HFFc6 (cell line): ENCODE data around the gene COX14. TPM values are rescaled to one million over a fixed set of nuclear protein-coding genes. Genes with fewer than 3 reads are reported as not detected.
A peak's percentile ranks its signal among the peaks of the same experiment; 100 is the strongest.

Source experiments
- DNase-seq: peaks from one replicate; pipeline ENCODE4 v3.0.0-alpha.2; 2018
- H3K27ac Mint-ChIP-seq: 2 replicates; pipeline ENCODE4 v1.8.0; 2020; ENCODE audit warnings: mild to moderate bottlenecking, mixed read lengths
- H3K27me3 Mint-ChIP-seq: 2 replicates; pipeline ENCODE4 v1.8.0; 2021; ENCODE audit warnings: mild to moderate bottlenecking, moderate library complexity, mixed read lengths; ENCODE audit not compliant: insufficient read depth
- H3K36me3 Mint-ChIP-seq: 2 replicates; pipeline ENCODE4 v1.8.0; 2021; ENCODE audit warnings: low read depth, mixed read lengths
- H3K4me1 Mint-ChIP-seq: 2 replicates; pipeline ENCODE4 v1.8.0; 2020; ENCODE audit warnings: low read depth, mixed read lengths
- H3K4me3 Mint-ChIP-seq: 2 replicates; pipeline ENCODE4 v1.8.0; 2020; ENCODE audit warnings: mild to moderate bottlenecking, moderate library complexity, mixed read lengths
- H3K9me3 Mint-ChIP-seq: 2 replicates; pipeline ENCODE4 v1.8.0; 2020; ENCODE audit warnings: mild to moderate bottlenecking, mixed read lengths
- CTCF ChIP-seq: fragments of 200-600 bp; sonication (generic); IDR thresholded peaks from 2 replicates; pipeline ENCODE4 v1.5.0; 2021; ENCODE audit warnings: antibody characterized with exemption, mild to moderate bottlenecking
- total RNA-seq, 6 experiments: library from RNA; stranded (reverse); fragmentation: NEBNext Ultra II Directional; extraction: Animal tissue kit (Norgen Biotek cat#: 25700); gene quantifications; 2 replicates in 1 of 6; 3 replicates in 5 of 6; pipeline ENCODE4 v1.2.3, GENCODE V29; 2021

The COX14 gene
- total RNA-seq, 6 experiments from 2014 or later: 44.4 to 77.8 (median 53.4) TPM

- no peak for TF ChIP-seq CTCF
- DNase-seq: no peak
- Mint-ChIP-seq H3K9me3 (no peaks in the 10 kb centered on the region), H3K4me3 (no peak overlapping the region), H3K36me3 (peaks cover 9% of the 10 kb centered on the region), H3K4me1 (peaks cover 19% of the 10 kb centered on the region), H3K27ac (no peak overlapping the region), H3K27me3 (peaks cover 13% of the 10 kb centered on the region)
Measured at GRCh38 chr12:50105913-50106450, 6.1 kb upstream of the COX14 start.

- DNase-seq: no peak
- H3K36me3 Mint-ChIP-seq: peaks cover 2% of the 10 kb centered on the region
- H3K27ac Mint-ChIP-seq: no peak overlapping the region
- no peaks in the 10 kb centered on the region for H3K9me3 Mint-ChIP-seq
- no peak overlapping the region for H3K4me3 Mint-ChIP-seq
- peaks cover 19% of the 10 kb centered on the region for H3K4me1 Mint-ChIP-seq
- no peak for TF ChIP-seq CTCF
- H3K27me3 Mint-ChIP-seq: peaks cover 13% of the 10 kb centered on the region
Measured at GRCh38 chr12:50106907-50107306, 5.1 kb upstream of the COX14 start.

- no peak overlapping the region for H3K27ac Mint-ChIP-seq
- no peak for DNase-seq
- peaks cover 19% of the 10 kb centered on the region for H3K4me1 Mint-ChIP-seq
- no peak for TF ChIP-seq CTCF
- peaks cover 16% of the 10 kb centered on the region for H3K27me3 Mint-ChIP-seq
- H3K9me3 Mint-ChIP-seq: no peaks in the 10 kb centered on the region
- H3K4me3 Mint-ChIP-seq: no peak overlapping the region
- 0 out of 2 replicates have a peak, but pooled peaks cover 5% of the 10 kb centered on the region for H3K36me3 Mint-ChIP-seq
Measured at GRCh38 chr12:50107416-50108268, 4.4 kb upstream of the COX14 start.

- peaks cover 11% of the 10 kb centered on the region; the same call in 1 of the 2 replicates for H3K36me3 Mint-ChIP-seq
Measured at GRCh38 chr12:50109319-50109718, 2.7 kb upstream of the COX14 start.

GRCh38 chr12:50110127-50110761 is 1.8 kb upstream of the COX14 start:
- Mint-ChIP-seq H3K27me3 (peaks cover 16% of the 10 kb centered on the region), H3K4me1 (peaks cover 26% of the 10 kb centered on the region), H3K27ac (peak overlapping the region; percentile 90), H3K9me3 (no peaks in the 10 kb centered on the region), H3K4me3 (peak overlapping the region; percentile 66), H3K36me3 (peaks cover 15% of the 10 kb centered on the region; the same call in 1 of the 2 replicates)
- TF ChIP-seq CTCF: no peak
- DNase-seq: no peak

More at GRCh38 chr12:50109319-50109718, 2.7 kb upstream of the COX14 start:
- peaks cover 22% of the 10 kb centered on the region for H3K4me1 Mint-ChIP-seq
- no peak overlapping the region for H3K4me3 Mint-ChIP-seq
- peak overlapping the region; percentile 90; the same call in 1 of the 2 replicates for H3K27ac Mint-ChIP-seq
- H3K9me3 Mint-ChIP-seq: no peaks in the 10 kb centered on the region
- no peak for TF ChIP-seq CTCF
- no peak for DNase-seq
- peaks cover 16% of the 10 kb centered on the region for H3K27me3 Mint-ChIP-seq
